HepG2 (cell line): ENCODE measurements around the gene NRGN. TPM values are rescaled to one million over a fixed set of nuclear protein-coding genes. Genes with fewer than 3 reads are reported as not detected.

ENCODE experiments used
- ARNT2 ChIP-seq: sonication (generic); formaldehyde crosslinking; IDR thresholded peaks from 2 replicates; pipeline ENCODE4 v1.8.0; 2022; ENCODE audit warnings: mild to moderate bottlenecking, low read depth, missing genetic modification reagents, moderate library complexity
- FIP1L1 ChIP-seq: fragments of 200-400 bp; formaldehyde crosslinking; IDR thresholded peaks from 2 replicates; pipeline ENCODE4 v1.6.1; 2018; ENCODE audit warnings: low read depth, mild to moderate bottlenecking, low read length, moderate library complexity, borderline replicate concordance; ENCODE audit not compliant: insufficient read depth
- HMG20B ChIP-seq: conservative IDR thresholded peaks from 2 replicates; pipeline ENCODE4 v1.6.1; 2016; ENCODE audit warnings: missing genetic modification reagents, missing compliant biosample characterization
- HNRNPLL ChIP-seq: fragments of 200-400 bp; formaldehyde crosslinking; IDR thresholded peaks from 2 replicates; pipeline ENCODE4 v1.6.1; 2017; ENCODE audit warnings: mild to moderate bottlenecking, low read depth, low read length; ENCODE audit not compliant: poor library complexity, severe bottlenecking
- IRX3 ChIP-seq: sonication (generic); formaldehyde crosslinking; IDR thresholded peaks from 2 replicates; pipeline ENCODE4 v1.8.1; 2023; ENCODE audit warnings: mild to moderate bottlenecking, low read depth, missing genetic modification reagents, borderline replicate concordance
- KLF16 ChIP-seq, 2 experiments: sonication (generic) in 1 of 2; formaldehyde crosslinking in 1 of 2; IDR thresholded peaks; 2 replicates each; pipeline versions ENCODE4 v1.6.1 to v1.8.0; 2016 to 2023; ENCODE audit warnings: missing genetic modification reagents in 2 of 2, missing compliant biosample characterization in 1 of 2
- PATZ1 ChIP-seq: sonication (generic); formaldehyde crosslinking; IDR thresholded peaks from 2 replicates; pipeline ENCODE4 v1.4.0; 2020; ENCODE audit warnings: missing genetic modification reagents
- POLR2AphosphoS2 ChIP-seq: IDR thresholded peaks from 2 replicates; pipeline ENCODE4 v1.6.1; 2011; ENCODE audit warnings: low read depth, low read length, improper control_type of control experiment
- SMAD3 ChIP-seq: sonication (generic); formaldehyde crosslinking; IDR thresholded peaks from 2 replicates; pipeline ENCODE4 v1.4.0; 2020; ENCODE audit warnings: missing genetic modification reagents
- TCF7L2 ChIP-seq: IDR thresholded peaks from 2 replicates; pipeline ENCODE4 v1.6.1; 2011; ENCODE audit warnings: mild to moderate bottlenecking, low read depth, low read length, moderate library complexity
- ZFP36L1 ChIP-seq: sonication (generic); formaldehyde crosslinking; IDR thresholded peaks from 2 replicates; pipeline ENCODE4 v1.8.0; 2022; ENCODE audit warnings: mild to moderate bottlenecking, missing genetic modification reagents, moderate library complexity
- ZNF235 ChIP-seq: sonication (generic); formaldehyde crosslinking; IDR thresholded peaks from 2 replicates; pipeline ENCODE4 v1.8.1; 2023; ENCODE audit warnings: mild to moderate bottlenecking, missing genetic modification reagents, borderline replicate concordance
- polyA plus RNA-seq, 8 experiments: library from polyadenylated mRNA; depleted of rRNA in 3 of 8; stranded (reverse) in 7 of 8; unstranded in 1 of 8; fragments of >200 nt; fragmentation: Illumina TruSeq in 4 of 8; extraction: Trizol in 4 of 8; gene quantifications; 2 replicates each; pipeline versions ENCODE4 v1.2.1 to v1.2.3, GENCODE V29; 2011 to 2016; ENCODE audit warnings: low read depth in 4 of 8, missing spikeins in 1 of 8, mixed read lengths in 1 of 8; ENCODE audit not compliant: insufficient read depth in 1 of 8
- total RNA-seq, 5 experiments: library from RNA; depleted of rRNA; stranded (reverse); fragments of >200 nt; fragmentation: Illumina TruSeq; extraction: Trizol; gene quantifications; 2 replicates each; pipeline ENCODE4 v1.2.3, GENCODE V29; 2016; ENCODE audit warnings: low read depth in 1 of 5
- TF ChIP-seq, protein P1 (sequence below): sonication (generic); formaldehyde crosslinking; IDR thresholded peaks from 2 replicates; pipeline ENCODE4 v1.8.0; 2022; ENCODE audit warnings: missing genetic modification reagents, mild to moderate bottlenecking, borderline replicate concordance
- TF ChIP-seq, protein P2 (sequence below): sonication (generic); formaldehyde crosslinking; IDR thresholded peaks from 2 replicates; pipeline ENCODE4 v1.4.0; 2020; ENCODE audit warnings: missing genetic modification reagents, mild to moderate bottlenecking, borderline replicate concordance
- TF ChIP-seq, protein P3 (sequence below): IDR thresholded peaks from 2 replicates; pipeline ENCODE4 v1.4.0; 2020; ENCODE audit warnings: mild to moderate bottlenecking, missing genetic modification reagents
- TF ChIP-seq, protein P4 (sequence below): sonication (generic); formaldehyde crosslinking; IDR thresholded peaks from 2 replicates; pipeline ENCODE4 v1.5.1; 2020; ENCODE audit warnings: missing genetic modification reagents, mild to moderate bottlenecking, borderline replicate concordance

NRGN gene
- total and polyA plus RNA-seq, 2 of the 13 experiments (the other 11 are each of a cell fraction or from before 2014, with no cell fraction given) = 0.22 TPM; not detected in 1

GRCh38 chr11:124762105-124762623, 22.4 kb downstream of the NRGN start, which contains the start of gene ESAM (continued):
- TF ChIP-seq, protein P1, sequence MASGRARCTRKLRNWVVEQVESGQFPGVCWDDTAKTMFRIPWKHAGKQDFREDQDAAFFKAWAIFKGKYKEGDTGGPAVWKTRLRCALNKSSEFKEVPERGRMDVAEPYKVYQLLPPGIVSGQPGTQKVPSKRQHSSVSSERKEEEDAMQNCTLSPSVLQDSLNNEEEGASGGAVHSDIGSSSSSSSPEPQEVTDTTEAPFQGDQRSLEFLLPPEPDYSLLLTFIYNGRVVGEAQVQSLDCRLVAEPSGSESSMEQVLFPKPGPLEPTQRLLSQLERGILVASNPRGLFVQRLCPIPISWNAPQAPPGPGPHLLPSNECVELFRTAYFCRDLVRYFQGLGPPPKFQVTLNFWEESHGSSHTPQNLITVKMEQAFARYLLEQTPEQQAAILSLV = no peak
- TF ChIP-seq, protein P2, sequence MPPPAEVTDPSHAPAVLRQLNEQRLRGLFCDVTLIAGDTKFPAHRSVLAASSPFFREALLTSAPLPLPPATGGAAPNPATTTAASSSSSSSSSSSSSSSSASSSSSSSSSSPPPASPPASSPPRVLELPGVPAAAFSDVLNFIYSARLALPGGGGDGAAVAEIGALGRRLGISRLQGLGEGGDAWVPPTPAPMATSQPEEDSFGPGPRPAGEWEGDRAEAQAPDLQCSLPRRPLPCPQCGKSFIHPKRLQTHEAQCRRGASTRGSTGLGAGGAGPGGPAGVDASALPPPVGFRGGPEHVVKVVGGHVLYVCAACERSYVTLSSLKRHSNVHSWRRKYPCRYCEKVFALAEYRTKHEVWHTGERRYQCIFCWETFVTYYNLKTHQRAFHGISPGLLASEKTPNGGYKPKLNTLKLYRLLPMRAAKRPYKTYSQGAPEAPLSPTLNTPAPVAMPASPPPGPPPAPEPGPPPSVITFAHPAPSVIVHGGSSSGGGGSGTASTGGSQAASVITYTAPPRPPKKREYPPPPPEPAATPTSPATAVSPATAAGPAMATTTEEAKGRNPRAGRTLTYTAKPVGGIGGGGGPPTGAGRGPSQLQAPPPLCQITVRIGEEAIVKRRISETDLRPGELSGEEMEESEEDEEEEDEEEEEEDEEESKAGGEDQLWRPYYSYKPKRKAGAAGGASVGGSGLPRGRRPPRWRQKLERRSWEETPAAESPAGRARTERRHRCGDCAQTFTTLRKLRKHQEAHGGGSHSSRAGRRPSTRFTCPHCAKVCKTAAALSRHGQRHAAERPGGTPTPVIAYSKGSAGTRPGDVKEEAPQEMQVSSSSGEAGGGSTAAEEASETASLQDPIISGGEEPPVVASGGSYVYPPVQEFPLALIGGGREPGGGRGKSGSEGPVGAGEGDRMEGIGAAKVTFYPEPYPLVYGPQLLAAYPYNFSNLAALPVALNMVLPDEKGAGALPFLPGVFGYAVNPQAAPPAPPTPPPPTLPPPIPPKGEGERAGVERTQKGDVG (CRISPR knock-in tag) = no peak
- TF ChIP-seq ZNF235 (CRISPR knock-in tag) = no peak
- TF ChIP-seq, protein P3, sequence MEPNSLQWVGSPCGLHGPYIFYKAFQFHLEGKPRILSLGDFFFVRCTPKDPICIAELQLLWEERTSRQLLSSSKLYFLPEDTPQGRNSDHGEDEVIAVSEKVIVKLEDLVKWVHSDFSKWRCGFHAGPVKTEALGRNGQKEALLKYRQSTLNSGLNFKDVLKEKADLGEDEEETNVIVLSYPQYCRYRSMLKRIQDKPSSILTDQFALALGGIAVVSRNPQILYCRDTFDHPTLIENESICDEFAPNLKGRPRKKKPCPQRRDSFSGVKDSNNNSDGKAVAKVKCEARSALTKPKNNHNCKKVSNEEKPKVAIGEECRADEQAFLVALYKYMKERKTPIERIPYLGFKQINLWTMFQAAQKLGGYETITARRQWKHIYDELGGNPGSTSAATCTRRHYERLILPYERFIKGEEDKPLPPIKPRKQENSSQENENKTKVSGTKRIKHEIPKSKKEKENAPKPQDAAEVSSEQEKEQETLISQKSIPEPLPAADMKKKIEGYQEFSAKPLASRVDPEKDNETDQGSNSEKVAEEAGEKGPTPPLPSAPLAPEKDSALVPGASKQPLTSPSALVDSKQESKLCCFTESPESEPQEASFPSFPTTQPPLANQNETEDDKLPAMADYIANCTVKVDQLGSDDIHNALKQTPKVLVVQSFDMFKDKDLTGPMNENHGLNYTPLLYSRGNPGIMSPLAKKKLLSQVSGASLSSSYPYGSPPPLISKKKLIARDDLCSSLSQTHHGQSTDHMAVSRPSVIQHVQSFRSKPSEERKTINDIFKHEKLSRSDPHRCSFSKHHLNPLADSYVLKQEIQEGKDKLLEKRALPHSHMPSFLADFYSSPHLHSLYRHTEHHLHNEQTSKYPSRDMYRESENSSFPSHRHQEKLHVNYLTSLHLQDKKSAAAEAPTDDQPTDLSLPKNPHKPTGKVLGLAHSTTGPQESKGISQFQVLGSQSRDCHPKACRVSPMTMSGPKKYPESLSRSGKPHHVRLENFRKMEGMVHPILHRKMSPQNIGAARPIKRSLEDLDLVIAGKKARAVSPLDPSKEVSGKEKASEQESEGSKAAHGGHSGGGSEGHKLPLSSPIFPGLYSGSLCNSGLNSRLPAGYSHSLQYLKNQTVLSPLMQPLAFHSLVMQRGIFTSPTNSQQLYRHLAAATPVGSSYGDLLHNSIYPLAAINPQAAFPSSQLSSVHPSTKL (CRISPR knock-in tag) = no peak
- no peak for TF ChIP-seq HNRNPLL
- TF ChIP-seq SMAD3 = no peak
- TF ChIP-seq TCF7L2 = no peak
- TF ChIP-seq POLR2AphosphoS2 = no peak
- TF ChIP-seq FIP1L1 = no peak
- TF ChIP-seq ARNT2 (CRISPR knock-in tag) = peak; percentile 39; the same call in 1 of the 2 replicates
- TF ChIP-seq, protein P4, sequence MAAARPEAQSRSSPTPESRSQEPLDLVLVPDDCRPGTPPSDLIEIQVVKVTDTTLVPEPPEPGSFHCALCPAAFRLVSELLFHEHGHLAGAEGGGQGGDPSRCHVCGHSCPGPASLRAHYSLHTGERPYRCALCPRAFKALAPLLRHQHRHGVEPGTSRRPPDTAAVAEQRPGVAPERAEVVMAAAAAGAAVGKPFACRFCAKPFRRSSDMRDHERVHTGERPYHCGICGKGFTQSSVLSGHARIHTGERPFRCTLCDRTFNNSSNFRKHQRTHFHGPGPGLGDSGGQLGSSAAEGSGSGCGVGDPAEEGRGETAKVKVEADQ (CRISPR knock-in tag) = no peak
- peak; percentile 23 for TF ChIP-seq PATZ1 (CRISPR knock-in tag)
- no peak for TF ChIP-seq KLF16 (CRISPR knock-in tag; IDR thresholded peaks at IDR 0.05)
- no peak for TF ChIP-seq HMG20B
- TF ChIP-seq ZFP36L1 = no peak
- TF ChIP-seq IRX3 (CRISPR knock-in tag) = no peak
- TF ChIP-seq, all 625 proteins: peak for 19
